EH (cell line): Measurements from ENCODE around the gene NOS1AP.
"Not testable (repeated sequence)": the region's sequence is repeated elsewhere in the genome, so short reads cannot be mapped to it uniquely, and the experiment has no call there.

Experiments used
- DNase-seq: peaks from one replicate; pipeline ENCODE4 v3.0.0-alpha.2; 2015; ENCODE audit warnings: low read depth

NOS1AP gene

DNA sequence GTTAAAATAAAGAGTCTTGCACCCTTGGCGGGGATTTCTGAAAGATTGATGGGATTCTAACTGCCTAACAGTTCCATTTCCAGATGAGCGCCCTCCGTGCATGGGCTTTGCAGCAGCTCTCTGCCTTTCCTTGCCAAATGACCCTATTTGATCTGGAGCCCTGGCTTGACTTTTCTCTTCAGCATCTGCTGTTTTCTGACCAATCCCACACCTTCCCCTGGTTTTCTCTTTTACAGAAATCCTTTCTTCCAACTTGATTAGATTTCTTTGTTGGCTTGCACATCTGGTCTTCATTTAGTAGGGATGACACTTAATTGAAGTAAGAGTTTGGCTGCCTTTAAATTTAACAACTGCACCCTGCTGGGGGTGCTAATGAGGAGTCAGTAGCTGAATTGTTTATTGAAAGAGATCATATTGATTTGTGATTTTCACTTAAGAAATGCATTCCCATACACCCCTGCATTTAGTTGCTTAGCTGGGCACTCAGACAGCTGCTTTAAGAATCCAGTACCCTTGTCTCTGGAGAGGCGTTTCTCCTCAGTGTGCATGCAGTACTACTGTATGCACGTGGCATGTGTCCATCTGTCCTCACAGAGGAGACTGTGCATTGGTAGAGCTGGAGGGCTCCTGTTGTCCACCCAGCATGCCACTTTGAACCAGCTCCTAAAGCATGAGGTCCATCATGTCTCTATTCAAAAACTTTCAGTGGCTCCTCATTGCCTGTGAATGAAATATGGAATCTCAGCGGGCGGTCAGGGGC, 99.7 kb downstream of the NOS1AP start:
- DNase-seq, result peak; percentile 69

DNA sequence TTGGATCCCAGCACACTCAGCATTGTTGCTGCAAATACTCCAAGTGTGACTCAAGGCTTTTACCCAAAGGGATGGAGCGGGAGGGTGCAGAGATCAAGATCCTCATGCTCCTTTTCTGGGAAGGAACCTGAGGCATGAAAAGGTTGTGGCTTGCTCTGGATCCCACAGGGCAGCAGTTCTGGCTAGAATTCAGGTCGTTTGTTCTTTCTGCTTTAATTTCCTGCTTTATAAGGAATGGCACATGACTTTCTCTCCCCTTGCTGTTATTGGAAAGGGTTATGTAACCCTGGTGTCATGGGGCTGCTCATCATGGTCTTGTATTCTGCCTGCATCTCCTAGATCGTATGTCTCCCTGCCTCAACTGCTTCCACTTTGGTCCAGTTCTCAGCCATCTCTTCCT, 101.6 kb downstream of the NOS1AP start:
- peak; percentile 66 for DNase-seq

DNA sequence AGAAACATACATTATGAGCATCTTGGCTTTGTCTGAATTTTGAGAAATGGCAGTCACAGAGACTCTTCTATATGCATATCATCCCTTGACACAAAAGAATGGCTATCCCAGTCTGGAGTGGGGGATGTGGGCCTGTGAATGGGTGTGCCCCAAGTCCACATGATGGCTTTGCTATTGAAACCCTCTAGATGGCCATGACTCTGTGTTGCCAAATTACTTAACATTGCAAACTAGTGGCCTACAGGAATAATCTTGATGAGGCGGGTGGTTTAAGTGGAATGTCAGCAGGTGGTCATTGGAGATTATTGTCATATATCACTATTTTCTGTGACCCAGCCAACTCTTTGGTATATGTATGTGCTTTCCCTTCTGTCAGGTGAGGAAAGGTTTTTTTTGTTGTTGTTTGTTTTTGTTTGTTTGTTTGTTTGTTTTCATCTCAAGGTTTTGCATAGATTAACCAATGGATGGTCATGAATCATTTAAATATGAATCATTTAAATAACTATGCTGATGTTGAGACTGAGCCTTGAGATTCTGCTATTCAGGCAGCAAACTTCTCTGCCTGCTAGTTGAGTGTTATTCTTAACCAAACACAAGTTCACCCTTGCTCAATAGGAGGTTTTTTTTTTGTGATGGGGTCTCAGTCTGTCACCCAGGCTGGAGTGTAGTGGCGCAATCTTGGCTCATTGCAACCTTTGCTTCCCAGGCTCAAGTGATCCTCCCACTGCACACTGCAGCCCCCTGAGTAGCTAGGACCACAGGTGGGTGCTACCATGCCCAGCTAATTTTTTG, 103.0 kb downstream of the NOS1AP start:
- no peak for DNase-seq

DNA sequence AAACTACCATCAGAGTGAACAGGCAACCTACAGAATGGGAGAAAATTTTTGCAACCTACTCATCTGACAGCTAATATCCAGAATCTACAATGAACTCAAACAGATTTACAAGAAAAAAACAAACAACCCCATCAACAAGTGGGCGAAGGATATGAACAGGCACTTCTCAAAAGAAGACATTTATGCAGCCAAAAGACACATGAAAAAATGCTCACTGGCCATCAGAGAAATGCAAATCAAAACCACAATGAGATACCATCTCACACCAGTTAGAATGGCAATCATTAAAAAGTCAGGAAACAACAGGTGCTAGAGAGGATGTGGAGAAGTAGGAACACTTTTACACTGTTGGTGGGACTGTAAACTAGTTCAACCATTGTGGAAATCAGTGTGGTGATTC, 104.1 kb downstream of the NOS1AP start:
- DNase-seq, result not testable (repeated sequence)

DNA sequence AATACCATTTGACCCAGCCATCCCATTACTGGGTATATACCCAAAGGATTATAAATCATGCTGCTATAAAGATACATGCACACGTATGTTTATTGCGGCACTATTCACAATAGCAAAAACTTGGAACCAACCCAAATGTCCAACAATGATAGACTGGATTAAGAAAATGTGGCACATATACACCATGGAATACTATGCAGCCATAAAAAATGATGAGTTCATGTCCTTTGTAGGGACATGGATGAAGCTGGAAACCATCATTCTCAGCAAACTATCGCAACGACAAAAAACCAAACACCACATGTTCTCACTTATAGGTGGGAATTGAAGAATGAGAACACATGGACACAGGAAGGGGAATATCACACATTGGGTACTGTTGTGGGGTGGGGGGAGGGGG, 104.5 kb downstream of the NOS1AP start:
- DNase-seq, result not testable (repeated sequence)

DNA sequence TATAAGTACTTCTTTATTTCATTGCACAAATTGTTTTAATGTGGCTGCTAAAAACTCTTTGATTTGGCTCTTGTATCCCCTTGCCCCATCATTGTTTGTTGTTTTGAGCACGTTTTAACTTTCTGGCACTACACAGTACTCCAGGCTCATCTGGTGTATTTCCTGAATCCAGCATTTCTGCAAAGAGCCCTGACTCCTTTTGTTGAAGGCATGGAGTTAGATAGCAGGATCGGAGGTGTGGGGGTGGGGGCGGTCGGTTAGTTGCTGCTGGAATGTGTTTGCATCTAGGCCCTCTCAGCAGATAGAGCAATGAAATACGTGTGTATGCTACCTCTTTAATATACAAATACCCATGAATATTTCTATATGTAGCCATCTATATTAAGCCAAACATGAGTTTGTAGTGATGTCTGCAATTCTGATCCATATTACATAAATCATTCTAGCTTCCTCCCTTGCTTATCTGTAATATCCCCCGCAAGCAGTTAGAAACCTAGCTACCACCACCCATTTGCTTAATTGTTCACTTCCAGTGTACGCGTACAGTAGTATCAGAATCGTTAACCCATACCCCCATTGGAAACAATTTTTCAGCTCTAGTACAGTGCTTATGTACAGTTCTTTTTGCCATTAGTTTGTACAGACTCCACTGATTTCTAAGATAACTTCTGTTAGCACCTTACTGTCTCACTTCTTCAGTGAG, 106.0 kb downstream of the NOS1AP start:
- no peak for DNase-seq

DNA sequence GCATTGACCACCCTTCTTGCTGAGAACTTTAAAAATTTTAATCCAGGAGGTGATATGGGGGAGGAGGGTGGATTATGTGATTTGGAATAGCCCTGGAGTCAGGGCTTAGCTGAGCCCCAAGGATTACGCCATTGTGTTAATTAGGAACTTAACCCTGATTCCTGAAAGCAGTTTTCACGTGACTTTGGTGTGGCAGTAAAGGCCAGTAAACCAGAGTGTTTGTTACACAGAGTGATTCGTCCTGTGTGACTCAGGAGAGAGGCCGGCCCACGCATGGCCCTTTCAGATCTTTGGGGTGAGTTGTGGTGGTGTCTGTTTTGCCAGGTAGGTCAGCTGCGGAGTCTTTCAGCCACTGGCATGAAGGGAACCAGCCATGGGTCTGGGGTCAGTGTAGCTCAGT, 107.6 kb downstream of the NOS1AP start:
- peak; percentile 6 for DNase-seq

DNA sequence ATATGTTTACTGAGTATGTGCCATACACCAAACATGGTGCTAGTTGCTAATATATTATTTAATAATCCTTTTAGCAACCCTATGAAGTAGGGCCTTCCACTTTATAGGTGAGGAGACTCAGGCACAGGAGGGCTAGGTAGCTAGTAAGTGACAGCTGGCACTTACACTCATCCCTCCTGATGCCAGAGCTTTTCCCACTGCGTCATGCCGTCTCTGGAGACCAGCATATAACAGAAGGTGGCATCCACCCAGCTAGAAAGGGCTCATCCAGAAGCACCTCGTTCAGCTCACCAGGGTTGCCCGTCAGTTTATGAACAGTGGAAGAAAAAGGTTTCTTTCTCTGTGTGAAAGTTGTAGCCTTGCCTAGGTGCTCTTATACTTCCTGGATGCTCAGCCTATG, 108.9 kb downstream of the NOS1AP start:
- DNase-seq, result no peak

DNA sequence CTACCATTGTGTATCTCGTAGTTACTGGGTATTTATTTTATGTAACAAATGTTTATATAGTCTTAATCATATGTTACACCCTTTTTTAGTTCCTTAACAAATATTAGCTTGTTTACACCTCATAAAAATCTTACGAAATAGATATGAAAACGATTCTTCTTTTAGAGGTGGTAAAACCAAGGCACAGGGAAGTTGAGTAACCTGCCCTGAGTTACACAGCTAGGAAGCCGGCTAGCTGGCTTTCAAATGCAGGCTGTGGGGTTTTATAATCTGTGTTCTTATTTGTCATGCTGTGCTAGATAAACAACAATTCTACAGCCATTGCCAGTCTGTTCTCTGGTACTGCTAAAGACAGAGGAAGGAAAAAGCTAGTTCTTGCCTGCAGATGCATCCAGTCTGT, 109.6 kb downstream of the NOS1AP start:
- DNase-seq, result no peak

DNA sequence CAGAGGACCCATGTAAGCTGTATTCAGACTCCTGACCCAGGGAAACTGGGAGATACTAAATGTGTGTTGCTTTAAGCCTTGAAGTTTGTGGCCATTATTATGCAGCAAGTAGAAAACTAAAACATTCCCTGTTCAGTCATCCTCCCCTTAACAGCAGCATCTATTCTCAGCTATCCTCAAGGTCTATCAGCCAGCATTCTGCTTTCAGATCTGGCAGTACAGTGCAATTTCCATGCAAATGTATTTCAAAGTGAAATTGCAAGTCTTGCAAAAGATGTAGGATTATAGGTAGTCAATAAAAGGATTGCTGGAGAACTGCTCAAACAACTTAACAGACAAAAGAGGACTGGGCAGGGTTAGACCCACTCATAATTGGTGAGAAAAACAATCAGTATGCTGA, 111.3 kb downstream of the NOS1AP start:
- DNase-seq, result no peak

DNA sequence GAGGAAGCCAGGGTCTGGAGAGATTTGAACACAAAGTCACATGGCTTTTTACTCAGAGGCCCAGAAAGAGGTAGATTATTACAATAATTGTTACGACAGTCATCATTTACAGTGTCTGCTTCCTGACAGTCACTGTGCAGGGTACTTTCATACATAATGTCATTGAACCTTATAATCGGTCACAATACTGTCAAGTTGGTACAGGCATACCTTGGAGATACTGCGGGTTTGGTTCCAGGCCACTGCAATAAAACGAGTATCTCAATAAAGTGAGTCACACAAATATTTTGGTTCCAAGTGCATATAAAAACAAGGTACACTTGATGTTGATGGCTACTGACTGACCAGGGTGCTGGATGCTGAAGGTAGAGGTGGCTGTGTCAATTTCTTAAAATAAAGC, 112.6 kb downstream of the NOS1AP start:
- no peak for DNase-seq

DNA sequence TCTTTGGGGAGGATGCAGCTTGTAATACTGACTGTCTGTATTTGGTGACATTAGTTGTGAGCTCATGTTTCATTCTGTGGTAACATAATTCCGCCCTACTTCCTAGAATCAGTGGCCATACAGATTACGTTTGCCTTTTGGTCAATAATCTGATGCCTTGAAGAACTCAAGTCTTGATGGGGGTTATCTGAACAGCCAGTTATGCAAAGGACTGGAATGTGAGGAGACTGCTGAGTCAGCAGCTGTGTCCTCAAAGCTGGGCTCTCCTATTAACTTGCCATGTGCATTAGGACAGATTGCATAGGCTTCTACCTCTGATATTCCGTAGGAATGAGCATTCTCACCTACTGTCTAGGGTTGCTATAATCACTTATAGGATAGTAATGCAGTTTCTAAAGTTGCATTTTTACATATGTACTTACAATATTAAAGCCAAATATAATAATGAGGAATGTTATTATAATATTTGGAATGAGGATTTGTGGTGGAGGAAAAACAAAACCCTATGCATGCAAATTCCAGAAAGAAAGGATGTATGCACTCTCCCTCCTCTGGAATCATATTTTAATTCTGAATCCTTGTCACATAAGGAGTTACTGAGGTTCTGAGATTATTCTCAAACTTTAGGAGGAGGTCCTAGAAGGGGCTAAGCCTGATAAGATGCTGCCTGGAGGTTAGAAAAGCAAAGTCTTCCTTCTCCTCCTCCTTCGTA, 116.0 kb downstream of the NOS1AP start:
- DNase-seq, result no peak

DNA sequence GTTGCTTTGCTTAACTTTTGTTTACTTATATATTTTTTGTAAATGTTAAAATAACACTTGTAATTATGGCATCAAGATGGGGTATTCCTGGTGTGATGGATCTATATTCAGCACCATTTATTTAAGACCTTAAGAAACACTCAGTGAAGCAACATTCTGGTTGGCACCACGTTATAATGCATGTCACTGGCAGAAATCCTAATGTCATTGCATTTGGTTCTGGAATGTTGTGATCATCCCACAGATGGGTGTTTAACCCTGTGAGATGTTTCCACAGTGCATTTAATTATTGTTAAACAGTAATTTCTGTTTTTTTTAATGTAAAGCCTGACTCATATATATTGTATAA, 116.5 kb downstream of the NOS1AP start:
- DNase-seq, result no peak

DNA sequence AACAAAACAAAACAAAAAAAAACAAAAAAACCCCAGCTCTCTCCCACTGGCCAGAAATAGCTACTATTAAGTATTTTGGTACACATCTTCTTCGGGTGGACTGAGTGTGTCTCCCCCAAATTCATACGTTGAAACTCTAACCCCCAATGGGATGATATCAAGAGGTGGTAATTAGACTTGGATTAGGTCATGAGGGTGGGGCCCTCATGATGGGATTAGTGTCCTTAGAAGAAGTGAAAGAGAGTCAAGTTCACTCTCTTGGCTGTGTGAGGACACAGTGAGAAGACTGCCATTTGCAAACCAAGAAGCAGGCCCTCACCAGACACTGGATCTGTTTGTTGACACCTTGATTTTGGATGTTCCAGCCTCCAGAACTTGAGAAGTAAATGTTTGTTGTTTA, 116.9 kb downstream of the NOS1AP start:
- DNase-seq, result no peak

DNA sequence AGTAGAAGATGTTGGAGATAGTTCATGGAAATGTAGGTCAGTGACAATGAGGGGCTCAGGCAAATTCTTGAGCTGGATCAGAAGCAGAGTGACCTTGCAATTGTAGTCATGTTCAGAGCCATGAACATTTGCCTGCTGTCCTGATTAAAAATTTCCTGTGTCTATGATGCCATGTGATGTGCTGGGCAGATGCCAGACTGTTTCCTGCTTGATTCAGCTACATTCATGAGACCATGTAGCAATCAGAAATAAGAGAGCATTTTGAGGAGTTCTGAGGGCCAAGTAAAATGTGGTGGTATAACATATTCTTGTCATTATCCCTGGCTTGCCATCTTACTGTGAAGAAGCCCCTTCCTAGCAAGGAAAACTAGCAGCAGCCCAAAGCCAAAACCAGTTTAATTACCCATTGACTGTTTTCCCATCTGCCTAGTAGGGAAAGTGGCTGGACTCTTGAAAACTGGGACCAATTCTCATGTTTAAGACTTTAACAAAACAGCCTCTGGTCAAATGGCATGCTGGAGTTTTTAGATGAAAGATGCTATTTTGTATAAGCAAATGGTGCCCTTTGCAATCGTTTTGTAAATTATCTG, 118.3 kb downstream of the NOS1AP start:
- DNase-seq, result peak; percentile 23

DNA sequence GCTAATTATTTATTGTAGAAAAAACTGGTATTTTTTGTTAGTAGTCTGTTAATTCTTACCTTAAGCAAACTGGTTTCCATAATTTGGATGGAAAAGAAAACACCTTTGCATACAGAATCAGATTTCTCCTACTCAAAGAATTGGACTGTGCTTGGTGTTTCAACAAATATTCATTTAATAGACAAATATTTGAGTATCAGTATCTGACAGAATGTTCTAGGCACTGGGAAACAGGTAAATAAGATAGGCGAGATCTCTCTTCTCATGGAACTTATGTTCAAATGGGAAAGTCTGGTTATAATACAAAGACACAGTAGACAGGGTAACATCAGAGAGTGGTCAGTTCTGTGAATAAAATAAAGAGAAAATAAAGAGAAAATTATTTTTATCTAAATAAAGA, 119.9 kb downstream of the NOS1AP start:
- no peak for DNase-seq

DNA sequence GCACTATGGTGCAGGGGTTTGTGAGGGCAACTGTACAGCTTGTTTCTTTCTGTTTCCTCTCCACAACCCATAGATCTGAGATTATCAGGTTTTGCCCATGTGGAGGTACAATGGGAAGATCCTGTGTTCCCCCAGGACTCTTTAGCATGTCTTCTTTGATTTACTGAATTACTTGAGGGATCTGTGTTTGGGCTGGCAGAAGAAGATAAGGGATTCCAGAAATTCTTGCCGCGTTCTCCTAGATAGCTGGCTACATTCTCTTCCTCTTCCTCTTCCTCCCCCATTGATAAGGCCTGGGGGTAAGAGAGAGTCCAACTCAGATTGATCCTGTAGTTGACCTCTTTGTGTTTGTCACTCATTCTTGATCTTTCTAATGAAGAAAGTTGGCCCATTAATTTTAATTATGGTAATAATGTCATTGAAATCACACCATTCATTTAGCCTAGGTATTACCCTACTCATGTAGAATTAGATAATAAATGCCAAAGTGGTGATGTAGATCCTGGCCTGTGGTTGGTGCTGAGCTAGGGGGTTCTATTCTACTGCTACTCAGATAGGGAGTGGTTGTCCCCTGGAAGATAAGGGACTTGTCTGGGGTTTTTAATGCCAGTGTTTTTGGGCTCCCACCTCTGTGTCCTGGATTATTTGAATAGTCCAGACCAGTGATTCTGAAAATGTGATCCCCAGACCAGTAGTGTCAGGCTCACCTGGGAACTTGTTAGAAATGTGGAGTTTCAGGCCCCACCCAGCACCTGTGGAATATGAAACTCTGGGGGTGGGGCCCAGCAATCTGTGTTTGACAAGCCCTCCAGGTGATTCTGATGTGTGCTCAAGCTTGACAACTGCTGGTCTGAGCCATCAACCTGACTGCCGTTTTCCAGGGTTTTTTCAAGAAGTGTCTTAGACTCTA, 122.2 kb downstream of the NOS1AP start:
- no peak for DNase-seq

DNA sequence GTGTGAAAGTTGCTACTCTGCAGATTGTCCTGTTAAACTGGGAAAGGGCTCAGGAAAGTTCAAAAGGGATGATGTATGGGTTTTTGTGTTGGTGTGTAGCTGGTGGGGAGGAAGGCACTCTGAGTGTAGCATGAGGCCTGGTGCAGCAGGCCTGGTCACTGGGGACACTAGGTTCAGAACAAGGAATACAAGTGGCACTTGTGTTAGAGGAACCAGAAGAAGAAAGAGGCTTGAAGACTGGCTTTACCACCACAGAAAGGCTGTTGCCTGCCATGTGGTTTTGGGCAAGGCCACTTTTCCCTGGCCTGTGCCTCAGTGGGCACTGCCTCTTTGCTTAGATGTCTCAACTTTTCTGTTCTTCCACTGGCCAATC, 122.8 kb downstream of the NOS1AP start:
- no peak for DNase-seq

DNA sequence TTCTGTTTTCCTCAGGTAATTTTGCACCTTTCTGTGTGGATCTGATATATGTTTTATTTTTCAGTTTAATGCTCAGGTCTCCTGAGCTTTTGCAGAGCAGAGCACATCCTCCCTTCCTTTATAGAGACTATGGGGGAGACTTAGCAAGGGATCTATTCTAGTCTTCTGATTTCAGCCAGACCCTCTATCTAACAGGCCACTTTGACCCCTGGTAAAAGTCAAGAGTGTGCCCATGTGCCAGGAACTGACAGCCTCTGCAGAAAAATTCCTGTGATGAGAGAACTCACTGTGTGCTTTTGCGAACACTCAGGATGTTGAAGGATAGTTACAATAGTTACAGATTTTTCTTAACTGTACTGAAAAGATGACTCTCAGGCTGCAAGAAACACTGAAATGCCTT, 123.3 kb downstream of the NOS1AP start:
- no peak for DNase-seq

DNA sequence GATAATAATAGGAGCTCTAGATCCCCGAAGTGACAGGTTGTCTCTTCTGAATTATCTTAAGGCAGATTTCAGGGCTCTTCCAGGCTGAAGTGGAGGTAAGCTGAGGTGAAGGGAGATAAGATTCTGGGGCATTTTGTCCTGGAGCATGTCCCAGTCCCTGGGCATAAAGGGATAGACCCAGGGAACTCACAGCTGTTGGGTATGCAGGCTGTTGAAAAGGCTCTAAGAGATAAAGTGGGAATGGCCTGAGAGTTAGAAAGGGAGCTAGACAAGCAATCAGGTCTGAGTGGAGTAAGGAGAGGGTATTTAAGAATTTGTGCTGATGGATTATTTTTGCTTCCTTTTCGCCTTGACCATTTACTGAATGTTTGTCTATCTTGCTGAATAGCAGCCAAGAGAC, 123.7 kb downstream of the NOS1AP start:
- no peak for DNase-seq

DNA sequence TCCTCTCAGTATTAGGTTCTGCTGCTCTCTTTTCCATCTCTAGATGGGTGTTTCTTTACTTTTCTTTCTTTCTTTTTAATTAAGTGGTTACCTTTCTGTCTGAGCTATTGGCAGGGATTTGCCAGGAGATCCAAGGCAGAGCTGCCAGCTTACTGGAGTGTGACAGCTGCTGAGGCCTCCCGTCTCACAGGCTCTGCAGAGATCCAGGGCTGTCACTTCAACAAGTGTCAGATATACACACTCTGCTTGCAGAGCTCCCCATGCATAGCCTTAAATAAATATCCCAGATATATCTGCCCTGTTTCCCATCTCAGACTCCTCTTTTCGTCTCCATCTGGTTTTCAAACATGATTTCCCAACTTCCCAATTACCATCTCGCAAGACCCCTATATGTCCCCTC, 124.3 kb downstream of the NOS1AP start:
- no peak for DNase-seq
